ENCODE data around the gene COL4A2.

Gene COL4A2

GRCh38 chr13:110529522-110530311 lies 222.6 kb downstream of the COL4A2 start:
- TF ChIP-seq, protein P1, sequence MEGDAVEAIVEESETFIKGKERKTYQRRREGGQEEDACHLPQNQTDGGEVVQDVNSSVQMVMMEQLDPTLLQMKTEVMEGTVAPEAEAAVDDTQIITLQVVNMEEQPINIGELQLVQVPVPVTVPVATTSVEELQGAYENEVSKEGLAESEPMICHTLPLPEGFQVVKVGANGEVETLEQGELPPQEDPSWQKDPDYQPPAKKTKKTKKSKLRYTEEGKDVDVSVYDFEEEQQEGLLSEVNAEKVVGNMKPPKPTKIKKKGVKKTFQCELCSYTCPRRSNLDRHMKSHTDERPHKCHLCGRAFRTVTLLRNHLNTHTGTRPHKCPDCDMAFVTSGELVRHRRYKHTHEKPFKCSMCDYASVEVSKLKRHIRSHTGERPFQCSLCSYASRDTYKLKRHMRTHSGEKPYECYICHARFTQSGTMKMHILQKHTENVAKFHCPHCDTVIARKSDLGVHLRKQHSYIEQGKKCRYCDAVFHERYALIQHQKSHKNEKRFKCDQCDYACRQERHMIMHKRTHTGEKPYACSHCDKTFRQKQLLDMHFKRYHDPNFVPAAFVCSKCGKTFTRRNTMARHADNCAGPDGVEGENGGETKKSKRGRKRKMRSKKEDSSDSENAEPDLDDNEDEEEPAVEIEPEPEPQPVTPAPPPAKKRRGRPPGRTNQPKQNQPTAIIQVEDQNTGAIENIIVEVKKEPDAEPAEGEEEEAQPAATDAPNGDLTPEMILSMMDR (IDR thresholded peaks at IDR 0.05): no peak

DNA sequence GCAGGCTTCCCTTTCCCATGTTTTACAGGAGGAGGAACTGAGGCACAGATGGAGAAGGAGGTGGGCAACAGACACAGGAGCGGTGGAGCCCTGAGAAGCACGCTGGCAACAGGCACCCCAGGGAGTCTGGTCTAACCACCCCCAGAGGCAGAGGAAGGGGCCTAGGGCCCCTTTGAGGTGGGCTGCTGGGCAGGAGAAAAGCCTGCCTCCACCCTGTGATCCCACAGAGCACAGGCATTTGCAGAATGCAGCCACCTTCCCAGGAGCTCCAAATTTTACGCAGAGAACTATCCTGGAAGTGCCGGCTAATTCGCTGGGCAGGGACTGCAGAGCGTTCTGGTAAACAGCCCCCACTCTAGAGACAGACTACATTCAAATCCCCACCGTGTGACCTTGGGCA lies 224.0 kb downstream of the COL4A2 start:
- TF ChIP-seq, protein P1 (IDR thresholded peaks at IDR 0.05): no peak

- TF ChIP-seq, protein P1 (IDR thresholded peaks at IDR 0.05): no peak
Measured at GRCh38 chr13:110531671-110532083, 224.6 kb downstream of the COL4A2 start.

DNA sequence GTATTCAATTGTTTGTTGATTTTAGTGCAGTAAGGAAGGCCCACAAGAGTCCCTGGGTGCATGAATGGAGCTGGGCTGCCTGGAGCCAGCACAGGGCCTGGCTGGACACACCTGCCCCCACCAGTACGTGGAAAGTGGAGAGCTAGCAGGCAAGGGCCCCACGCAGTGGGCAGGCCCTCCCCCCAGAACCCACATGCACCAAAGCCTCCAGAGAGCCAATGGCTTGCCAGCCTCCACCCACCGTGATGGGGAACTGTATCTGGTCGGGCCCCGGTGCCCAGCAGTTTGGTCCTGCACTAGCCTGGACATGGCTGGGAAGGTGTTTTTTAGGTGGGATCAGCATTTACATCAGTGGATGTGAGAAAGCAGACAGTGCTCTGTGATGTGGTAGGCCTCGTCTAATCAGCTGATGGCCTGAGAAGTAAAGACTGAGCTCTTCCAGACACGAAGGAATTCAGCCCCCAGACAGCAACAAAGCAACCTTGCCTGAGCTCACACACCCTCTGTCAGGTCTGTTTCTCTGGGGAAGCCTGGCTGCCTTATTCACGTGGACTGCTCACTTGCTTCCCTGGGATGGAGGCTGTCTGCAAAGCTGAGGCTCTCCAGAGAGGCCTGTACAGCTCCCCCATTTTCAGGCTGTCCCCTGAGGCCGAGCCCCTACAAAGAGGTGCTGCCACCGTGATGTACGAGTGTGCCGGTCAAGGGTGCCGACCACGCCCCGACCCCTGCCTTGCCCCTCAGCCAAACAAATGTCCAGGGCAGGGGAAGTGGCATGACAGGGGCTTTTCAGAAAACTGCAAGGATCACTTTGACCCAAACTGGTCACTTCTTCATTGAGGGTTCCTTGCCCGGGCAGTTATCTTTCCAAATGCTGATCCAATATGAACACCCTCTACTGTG lies 226.9 kb downstream of the COL4A2 start:
- TF ChIP-seq, protein P1 (IDR thresholded peaks at IDR 0.05): no peak

- TF ChIP-seq, protein P1 (IDR thresholded peaks at IDR 0.05): no peak
Measured at GRCh38 chr13:110535526-110535925, 228.4 kb downstream of the COL4A2 start.

DNA sequence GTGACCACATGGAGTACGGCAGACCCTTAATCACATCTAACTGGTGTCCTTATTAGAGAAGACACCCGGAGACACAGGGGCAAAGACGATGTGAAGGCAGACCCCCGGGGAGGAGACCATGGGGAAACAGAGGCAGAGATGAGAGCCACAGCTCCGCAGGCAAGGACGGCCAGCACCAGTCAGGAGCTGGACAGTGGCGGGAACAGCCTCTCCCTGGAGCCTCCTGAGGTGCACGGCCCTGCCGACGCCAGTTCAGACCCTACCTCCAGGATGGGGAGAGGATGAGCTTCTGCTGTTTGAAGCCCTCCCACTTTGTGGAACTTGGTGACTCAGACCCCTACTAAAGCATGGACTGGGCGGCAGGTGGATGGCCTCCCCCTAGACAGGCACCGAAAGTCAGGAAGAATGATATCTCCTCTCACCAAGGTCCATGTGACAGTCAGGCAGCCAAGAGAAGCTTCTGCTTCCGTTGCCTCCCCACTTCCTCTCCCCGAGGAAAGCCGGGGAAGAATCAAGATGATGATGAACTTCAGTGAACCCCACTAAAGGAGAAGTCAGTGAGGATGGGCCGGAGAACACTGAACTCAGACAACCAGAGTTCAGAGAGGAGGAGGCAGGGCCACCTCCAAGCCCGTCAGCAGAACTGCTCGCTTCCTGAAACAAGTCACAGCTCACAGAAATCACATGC lies 229.1 kb downstream of the COL4A2 start:
- TF ChIP-seq, protein P1 (IDR thresholded peaks at IDR 0.05): no peak

GRCh38 chr13:110538632-110539031 lies 231.5 kb downstream of the COL4A2 start:
- TF ChIP-seq, protein P1 (IDR thresholded peaks at IDR 0.05): no peak
